Liver (tissue), 9 donors: ENCODE data around the gene BDKRB1. TPM values are rescaled to one million over a fixed set of nuclear protein-coding genes. Genes with fewer than 3 reads are reported as not detected.
A peak's percentile ranks its signal among the peaks of the same experiment; 100 is the strongest.

Source experiments
- DNase-seq: peaks from one replicate; pipeline ENCODE4 v3.0.0-alpha.2; 2017; ENCODE audit warnings: low spot score
- H3K27ac ChIP-seq, 2 donors: one replicate each; pipeline ENCODE4 v1.7.0; 2013; ENCODE audit warnings: inconsistent platforms in 2 of 2, low read length in 2 of 2, control low read depth in 1 of 2, low read depth in 1 of 2, mild to moderate bottlenecking in 1 of 2
- H3K27me3 ChIP-seq, 4 donors: one replicate each; pipeline versions ENCODE4 v1.6.1 to v1.7.0; 2013; ENCODE audit warnings: low read length in 3 of 4, inconsistent platforms in 1 of 4, mild to moderate bottlenecking in 1 of 4, moderate library complexity in 1 of 4; ENCODE audit not compliant: control insufficient read depth in 4 of 4, insufficient read depth in 4 of 4
- H3K36me3 ChIP-seq, 4 donors: one replicate each; pipeline versions ENCODE4 v1.6.1 to v1.7.0; 2013; ENCODE audit warnings: low read length in 3 of 4, mild to moderate bottlenecking in 3 of 4, low read depth in 1 of 4, moderate library complexity in 1 of 4; ENCODE audit not compliant: control insufficient read depth in 4 of 4, insufficient read depth in 3 of 4
- H3K4me1 ChIP-seq, 4 donors: one replicate each; pipeline versions ENCODE4 v1.6.1 to v1.7.0; 2013; ENCODE audit warnings: low read length in 3 of 4, mild to moderate bottlenecking in 3 of 4, moderate library complexity in 1 of 4; ENCODE audit not compliant: control insufficient read depth in 4 of 4, insufficient read depth in 4 of 4
- H3K4me3 ChIP-seq, 3 donors: one replicate each; pipeline versions ENCODE4 v1.6.1 to v1.7.0; 2013; ENCODE audit warnings: low read length in 3 of 3, control low read depth in 1 of 3, low read depth in 1 of 3, mild to moderate bottlenecking in 1 of 3
- H3K9ac ChIP-seq, 2 donors: one replicate each; pipeline ENCODE4 v1.7.0; 2013; ENCODE audit warnings: low read length in 2 of 2, mild to moderate bottlenecking in 2 of 2, moderate library complexity in 2 of 2, control low read depth in 1 of 2, low read depth in 1 of 2
- H3K9me3 ChIP-seq, 4 donors: one replicate each; pipeline versions ENCODE4 v1.6.1 to v1.7.0; 2013; ENCODE audit warnings: low read length in 3 of 4; ENCODE audit not compliant: control insufficient read depth in 4 of 4
- EGR1 ChIP-seq, 2 donors: IDR thresholded peaks; 2 replicates each; pipeline ENCODE4 v1.6.1; 2016 to 2018; ENCODE audit warnings: antibody characterized with exemption in 2 of 2, low read depth in 2 of 2
- FOXA1 ChIP-seq: IDR thresholded peaks from 2 replicates; pipeline ENCODE4 v1.6.1; 2016; ENCODE audit warnings: antibody characterized with exemption
- FOXA2 ChIP-seq: IDR thresholded peaks from 2 replicates; pipeline ENCODE4 v1.6.1; 2016; ENCODE audit warnings: antibody characterized with exemption
- GABPA ChIP-seq, 2 donors: IDR thresholded peaks in 1 of 2; conservative IDR thresholded peaks in 1 of 2; 2 replicates each; pipeline ENCODE4 v1.6.1; 2016; ENCODE audit warnings: antibody characterized with exemption in 2 of 2, mild to moderate bottlenecking in 1 of 2, moderate library complexity in 1 of 2
- HNF4A ChIP-seq, 2 donors: conservative IDR thresholded peaks; 2 replicates each; pipeline ENCODE4 v1.6.1; 2016; ENCODE audit warnings: antibody characterized with exemption in 2 of 2, mild to moderate bottlenecking in 2 of 2
- HNF4G ChIP-seq: IDR thresholded peaks from 2 replicates; pipeline ENCODE4 v1.6.1; 2016; ENCODE audit warnings: antibody characterized with exemption
- JUND ChIP-seq, 2 donors: IDR thresholded peaks; 2 replicates each; pipeline ENCODE4 v1.6.1; 2016; ENCODE audit warnings: antibody characterized with exemption in 2 of 2
- NR2F2 ChIP-seq: IDR thresholded peaks from 2 replicates; pipeline ENCODE4 v1.6.1; 2016; ENCODE audit warnings: antibody characterized with exemption
- RAD21 ChIP-seq, 2 donors: IDR thresholded peaks; 2 replicates each; pipeline ENCODE4 v1.6.1; 2016; ENCODE audit warnings: antibody characterized with exemption in 2 of 2, mild to moderate bottlenecking in 2 of 2
- RXRA ChIP-seq, 2 donors: IDR thresholded peaks; 2 replicates each; pipeline ENCODE4 v1.6.1; 2017 to 2018; ENCODE audit warnings: antibody characterized with exemption in 2 of 2, mild to moderate bottlenecking in 1 of 2
- SP1 ChIP-seq: IDR thresholded peaks from 2 replicates; pipeline ENCODE4 v1.6.1; 2018; ENCODE audit warnings: antibody characterized with exemption, mild to moderate bottlenecking
- TAF1 ChIP-seq: conservative IDR thresholded peaks from 2 replicates; pipeline ENCODE4 v1.6.1; 2016; ENCODE audit warnings: antibody characterized with exemption, mild to moderate bottlenecking
- YY1 ChIP-seq: IDR thresholded peaks from 2 replicates; pipeline ENCODE4 v1.6.1; 2016; ENCODE audit warnings: antibody characterized with exemption, mild to moderate bottlenecking
- WGBS: extraction: QIAGEN DNeasy Blood & Tissue Kit; methylation state at CpG from one replicate; pipeline ENCODE4 v1.1.7; 2013; 5-methylcytosine and 5-hydroxymethylcytosine counted together
- polyA plus RNA-seq, 2 donors: library from polyadenylated mRNA; stranded (reverse) in 1 of 2; unstranded in 1 of 2; fragments of 200-250 nt in 1 of 2; fragments of >200 nt in 1 of 2; fragmentation: Nextera tagmentation in 1 of 2; extraction: Ambion mirVana in 1 of 2; gene quantifications; one replicate each; pipeline versions ENCODE4 v1.2.1 to v1.2.3, GENCODE V29; 2013 to 2015
- total RNA-seq, 2 donors: library from RNA; depleted of rRNA; stranded (reverse); fragments of >200 nt; gene quantifications; one replicate each; pipeline ENCODE4 v1.2.3, GENCODE V29; 2014
- TF ChIP-seq, protein P1 (sequence below): IDR thresholded peaks from 2 replicates; pipeline ENCODE4 v1.6.1; 2016; ENCODE audit warnings: antibody characterized with exemption
- TF ChIP-seq, protein P2 (sequence below): fragments of 150-350 bp; IDR thresholded peaks from 2 replicates; pipeline ENCODE4 v1.5.1; 2017; ENCODE audit warnings: improper control_type of control experiment, low read depth, low read length; ENCODE audit not compliant: missing input control
- TF ChIP-seq, protein P3 (sequence below): IDR thresholded peaks from 2 replicates; pipeline ENCODE4 v1.6.1; 2016; ENCODE audit warnings: antibody characterized with exemption
- TF ChIP-seq, protein P4 (sequence below): IDR thresholded peaks from 2 replicates; pipeline ENCODE4 v1.6.1; 2016; ENCODE audit warnings: antibody characterized with exemption
- TF ChIP-seq, protein P5 (sequence below): IDR thresholded peaks from 2 replicates; pipeline ENCODE4 v1.6.1; 2016; ENCODE audit warnings: antibody characterized with exemption, mild to moderate bottlenecking
- donor health status: healthy.
- donor health status: healthy.
- donor health status: healthy.
- donor health status: healthy.
- donor health status: healthy.

BDKRB1 gene
- total and polyA plus RNA-seq, 4 donors: not detected

DNA sequence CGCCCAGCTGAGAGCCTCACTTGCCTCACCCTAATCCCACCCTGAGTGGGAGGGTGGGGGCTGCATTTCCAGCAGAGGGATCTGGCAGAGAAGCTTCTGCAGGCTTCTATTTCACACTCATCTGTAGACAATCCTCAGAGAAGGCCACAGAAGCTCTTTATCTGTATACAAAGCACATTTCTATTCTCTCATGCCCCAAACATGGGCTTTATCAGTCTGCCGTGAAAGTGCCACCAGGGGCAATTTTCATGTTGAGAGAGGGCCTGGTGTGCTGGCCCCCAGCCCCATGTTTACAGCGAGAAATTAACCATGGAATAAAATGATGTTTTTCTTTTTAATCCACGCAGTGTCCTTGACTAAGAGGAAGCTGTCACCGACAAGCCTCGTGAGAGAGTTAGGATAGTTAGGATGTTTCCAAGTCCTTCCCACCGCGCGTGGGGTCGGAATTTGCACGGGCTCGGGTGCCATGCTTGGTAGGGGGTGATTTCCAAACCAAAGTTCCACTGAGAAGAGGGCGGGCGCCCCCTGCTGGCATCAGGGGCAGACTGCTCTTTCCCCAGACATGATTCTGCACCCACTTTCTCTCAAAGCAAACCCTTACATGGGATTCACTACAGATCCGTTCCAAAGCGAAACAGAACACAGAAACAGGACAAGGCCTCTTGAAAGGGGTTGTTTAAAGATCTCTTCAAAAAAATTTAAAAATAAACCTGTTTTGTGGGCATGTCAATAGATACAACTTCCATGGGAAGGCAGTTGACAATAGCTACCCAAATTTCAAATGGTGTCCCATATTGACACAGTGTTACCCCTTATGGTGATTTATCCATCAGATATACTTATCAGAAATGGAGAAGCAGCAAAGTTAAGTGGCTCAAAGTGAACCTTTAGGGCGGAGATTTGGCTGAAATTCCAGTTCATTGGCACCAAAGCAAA is 19.4 kb downstream of the BDKRB1 start:
- peak; percentile 81 for DNase-seq
- no peak for TF ChIP-seq SP1
- no peak for TF ChIP-seq EGR1 (IDR thresholded peaks at IDR 0.05; ENCODE audit: low read depth in 2 of 2)
- no peak for TF ChIP-seq GABPA (IDR thresholded peaks at IDR 0.05 in 1 of 2, conservative IDR thresholded peaks at IDR 0.05 in 1 of 2)
- peak; percentile 97 to 98 for TF ChIP-seq RAD21 (IDR thresholded peaks at IDR 0.05)
- no peak for TF ChIP-seq HNF4A (conservative IDR thresholded peaks at IDR 0.05)
- no peak for TF ChIP-seq RXRA (IDR thresholded peaks at IDR 0.05)
- TF ChIP-seq, protein P1, sequence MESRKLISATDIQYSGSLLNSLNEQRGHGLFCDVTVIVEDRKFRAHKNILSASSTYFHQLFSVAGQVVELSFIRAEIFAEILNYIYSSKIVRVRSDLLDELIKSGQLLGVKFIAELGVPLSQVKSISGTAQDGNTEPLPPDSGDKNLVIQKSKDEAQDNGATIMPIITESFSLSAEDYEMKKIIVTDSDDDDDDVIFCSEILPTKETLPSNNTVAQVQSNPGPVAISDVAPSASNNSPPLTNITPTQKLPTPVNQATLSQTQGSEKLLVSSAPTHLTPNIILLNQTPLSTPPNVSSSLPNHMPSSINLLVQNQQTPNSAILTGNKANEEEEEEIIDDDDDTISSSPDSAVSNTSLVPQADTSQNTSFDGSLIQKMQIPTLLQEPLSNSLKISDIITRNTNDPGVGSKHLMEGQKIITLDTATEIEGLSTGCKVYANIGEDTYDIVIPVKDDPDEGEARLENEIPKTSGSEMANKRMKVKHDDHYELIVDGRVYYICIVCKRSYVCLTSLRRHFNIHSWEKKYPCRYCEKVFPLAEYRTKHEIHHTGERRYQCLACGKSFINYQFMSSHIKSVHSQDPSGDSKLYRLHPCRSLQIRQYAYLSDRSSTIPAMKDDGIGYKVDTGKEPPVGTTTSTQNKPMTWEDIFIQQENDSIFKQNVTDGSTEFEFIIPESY: no peak
- TF ChIP-seq, protein P2, sequence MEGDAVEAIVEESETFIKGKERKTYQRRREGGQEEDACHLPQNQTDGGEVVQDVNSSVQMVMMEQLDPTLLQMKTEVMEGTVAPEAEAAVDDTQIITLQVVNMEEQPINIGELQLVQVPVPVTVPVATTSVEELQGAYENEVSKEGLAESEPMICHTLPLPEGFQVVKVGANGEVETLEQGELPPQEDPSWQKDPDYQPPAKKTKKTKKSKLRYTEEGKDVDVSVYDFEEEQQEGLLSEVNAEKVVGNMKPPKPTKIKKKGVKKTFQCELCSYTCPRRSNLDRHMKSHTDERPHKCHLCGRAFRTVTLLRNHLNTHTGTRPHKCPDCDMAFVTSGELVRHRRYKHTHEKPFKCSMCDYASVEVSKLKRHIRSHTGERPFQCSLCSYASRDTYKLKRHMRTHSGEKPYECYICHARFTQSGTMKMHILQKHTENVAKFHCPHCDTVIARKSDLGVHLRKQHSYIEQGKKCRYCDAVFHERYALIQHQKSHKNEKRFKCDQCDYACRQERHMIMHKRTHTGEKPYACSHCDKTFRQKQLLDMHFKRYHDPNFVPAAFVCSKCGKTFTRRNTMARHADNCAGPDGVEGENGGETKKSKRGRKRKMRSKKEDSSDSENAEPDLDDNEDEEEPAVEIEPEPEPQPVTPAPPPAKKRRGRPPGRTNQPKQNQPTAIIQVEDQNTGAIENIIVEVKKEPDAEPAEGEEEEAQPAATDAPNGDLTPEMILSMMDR: peak; percentile 92
- WGBS: 18% methylated on average over 17 of the region's 17 CpGs
- H3K9ac ChIP-seq: peak overlapping the region; percentile 3 to 4
- peaks cover 0 to 6% (median 3%) of the 10 kb centered on the region in 4 donors for H3K9me3 ChIP-seq
- peaks cover 0 to 4% (median 2%) of the 10 kb centered on the region in 4 donors for H3K4me1 ChIP-seq
- no peak overlapping the region for H3K27ac ChIP-seq
- no peak overlapping the region for H3K4me3 ChIP-seq
- H3K36me3 ChIP-seq: peaks cover 0 to 1% (median 0%) of the 10 kb centered on the region in 4 donors
- no peaks in the 10 kb centered on the region for H3K27me3 ChIP-seq

DNA sequence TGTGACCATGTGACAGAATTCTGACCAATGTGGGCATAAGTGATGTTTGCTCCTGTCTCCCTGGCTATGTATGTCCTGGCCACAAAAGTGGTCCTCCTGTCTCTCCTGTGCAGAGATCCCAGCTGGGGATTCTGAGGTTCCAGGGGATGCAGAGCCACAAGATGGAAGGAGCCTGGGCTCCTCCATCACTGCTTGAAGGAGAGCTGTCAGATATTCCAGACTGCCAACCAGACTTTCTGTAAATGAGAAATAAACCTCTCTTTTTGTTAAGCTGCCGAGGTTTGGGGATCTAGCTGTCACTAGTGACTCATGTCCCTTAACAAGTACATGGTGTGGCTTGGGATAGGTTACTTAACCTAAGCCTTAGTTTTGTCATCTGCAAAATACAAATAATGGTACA is 21.9 kb downstream of the BDKRB1 start:
- H3K36me3 ChIP-seq: peaks cover 0 to 1% (median under 1%) of the 10 kb centered on the region in 4 donors
- 96% methylated on average over 1 of the region's 1 CpG for WGBS
- H3K27ac ChIP-seq: no peak overlapping the region
- DNase-seq: no peak
- H3K4me1 ChIP-seq: peaks cover 4 to 24% (median 17%) of the 10 kb centered on the region in 4 donors
- no peak overlapping the region for H3K4me3 ChIP-seq
- H3K9me3 ChIP-seq: peaks cover 0 to 6% (median 3%) of the 10 kb centered on the region in 4 donors
- H3K27me3 ChIP-seq: no peaks in the 10 kb centered on the region
- no peak overlapping the region for H3K9ac ChIP-seq
- TF ChIP-seq YY1 (no peak), GABPA (IDR thresholded peaks at IDR 0.05 in 1 of 2, conservative IDR thresholded peaks at IDR 0.05 in 1 of 2) (no peak), TAF1 (no peak), FOXA1 (no peak), EGR1 (IDR thresholded peaks at IDR 0.05; ENCODE audit: low read depth in 2 of 2) (no peak), HNF4G (no peak), NR2F2 (no peak), JUND (IDR thresholded peaks at IDR 0.05) (no peak), FOXA2 (no peak), SP1 (no peak), RAD21 (IDR thresholded peaks at IDR 0.05) (no peak), RXRA (IDR thresholded peaks at IDR 0.05) (no peak)
- TF ChIP-seq, protein P3, sequence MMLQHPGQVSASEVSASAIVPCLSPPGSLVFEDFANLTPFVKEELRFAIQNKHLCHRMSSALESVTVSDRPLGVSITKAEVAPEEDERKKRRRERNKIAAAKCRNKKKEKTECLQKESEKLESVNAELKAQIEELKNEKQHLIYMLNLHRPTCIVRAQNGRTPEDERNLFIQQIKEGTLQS: no peak
- TF ChIP-seq, protein P4, sequence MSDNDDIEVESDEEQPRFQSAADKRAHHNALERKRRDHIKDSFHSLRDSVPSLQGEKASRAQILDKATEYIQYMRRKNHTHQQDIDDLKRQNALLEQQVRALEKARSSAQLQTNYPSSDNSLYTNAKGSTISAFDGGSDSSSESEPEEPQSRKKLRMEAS: no peak
- TF ChIP-seq, protein P2: no peak
- TF ChIP-seq, protein P1: no peak
- TF ChIP-seq, protein P5, sequence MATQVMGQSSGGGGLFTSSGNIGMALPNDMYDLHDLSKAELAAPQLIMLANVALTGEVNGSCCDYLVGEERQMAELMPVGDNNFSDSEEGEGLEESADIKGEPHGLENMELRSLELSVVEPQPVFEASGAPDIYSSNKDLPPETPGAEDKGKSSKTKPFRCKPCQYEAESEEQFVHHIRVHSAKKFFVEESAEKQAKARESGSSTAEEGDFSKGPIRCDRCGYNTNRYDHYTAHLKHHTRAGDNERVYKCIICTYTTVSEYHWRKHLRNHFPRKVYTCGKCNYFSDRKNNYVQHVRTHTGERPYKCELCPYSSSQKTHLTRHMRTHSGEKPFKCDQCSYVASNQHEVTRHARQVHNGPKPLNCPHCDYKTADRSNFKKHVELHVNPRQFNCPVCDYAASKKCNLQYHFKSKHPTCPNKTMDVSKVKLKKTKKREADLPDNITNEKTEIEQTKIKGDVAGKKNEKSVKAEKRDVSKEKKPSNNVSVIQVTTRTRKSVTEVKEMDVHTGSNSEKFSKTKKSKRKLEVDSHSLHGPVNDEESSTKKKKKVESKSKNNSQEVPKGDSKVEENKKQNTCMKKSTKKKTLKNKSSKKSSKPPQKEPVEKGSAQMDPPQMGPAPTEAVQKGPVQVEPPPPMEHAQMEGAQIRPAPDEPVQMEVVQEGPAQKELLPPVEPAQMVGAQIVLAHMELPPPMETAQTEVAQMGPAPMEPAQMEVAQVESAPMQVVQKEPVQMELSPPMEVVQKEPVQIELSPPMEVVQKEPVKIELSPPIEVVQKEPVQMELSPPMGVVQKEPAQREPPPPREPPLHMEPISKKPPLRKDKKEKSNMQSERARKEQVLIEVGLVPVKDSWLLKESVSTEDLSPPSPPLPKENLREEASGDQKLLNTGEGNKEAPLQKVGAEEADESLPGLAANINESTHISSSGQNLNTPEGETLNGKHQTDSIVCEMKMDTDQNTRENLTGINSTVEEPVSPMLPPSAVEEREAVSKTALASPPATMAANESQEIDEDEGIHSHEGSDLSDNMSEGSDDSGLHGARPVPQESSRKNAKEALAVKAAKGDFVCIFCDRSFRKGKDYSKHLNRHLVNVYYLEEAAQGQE: no peak
